HCT116 (cell line): ENCODE data around the gene HIVEP3. TPM values are rescaled to one million over a fixed set of nuclear protein-coding genes. Genes with fewer than 3 reads are reported as not detected.

Experiments
- ATAC-seq: fragments of 200-7000 bp; cut with Tn5 transposase; 2 replicates; pipeline ENCODE4 v1.9.1; 2020; ENCODE audit warnings: mild to moderate bottlenecking, moderate library complexity
- BruUV-seq: library from RNA; stranded (reverse); fragments of 400-500 nt; replicated peaks from 2 replicates; lab custom pipeline; 2021; lab: Mats Ljungman, UMichigan
- CTCF ChIA-PET: fragments of 300-600 bp; sonication (Branson Sonifier 250); formaldehyde crosslinking; loops from one replicate; lab custom pipeline; 2021; ENCODE audit warnings: antibody characterized with exemption; lab: Charles Lee
- POLR2A ChIA-PET: fragments of 300-600, 350-600 bp; sonication (Branson Sonifier 250); formaldehyde crosslinking; loops from one replicate; lab custom pipeline; 2021; ENCODE audit warnings: antibody characterized with exemption; lab: Charles Lee
- RAD21 ChIA-PET, 2 experiments: fragments of 300-600 bp; sonication (Branson Sonifier 250); formaldehyde crosslinking; loops; one replicate each; lab custom pipeline; 2023; ENCODE audit warnings: low total read pairs in 2 of 2; ENCODE audit not compliant: uncharacterized antibody in 2 of 2, unreplicated experiment in 2 of 2, low non-redundant PET in 1 of 2; lab: Charles Lee
- DNase-seq: peaks from one replicate; pipeline ENCODE4 v3.0.0-alpha.2; 2010; ENCODE audit warnings: low read depth, low spot score
- H2AFZ ChIP-seq: fragments of 200-600 bp; shearing (Covaris generic), sonication (generic); 2 replicates; pipeline ENCODE4 v1.6.1; 2017; ENCODE audit warnings: low read depth, mixed run types, mixed read lengths, antibody characterized with exemption, low read length; ENCODE audit not compliant: poor library complexity, severe bottlenecking
- H3K27ac ChIP-seq: 2 replicates; pipeline ENCODE4 v1.5.1; 2012; ENCODE audit warnings: low read depth, low read length
- H3K27me3 ChIP-seq: fragments of 200-600 bp; sonication (generic); 2 replicates; pipeline ENCODE4 v1.6.1; 2016; ENCODE audit warnings: mixed run types, low read length, mixed read lengths; ENCODE audit not compliant: insufficient read depth
- H3K36me3 ChIP-seq, 2 experiments: fragments of 200-500 bp in 1 of 2; fragments of 200-600 bp in 1 of 2; sonication (Bioruptor generic) in 1 of 2; sonication (generic) in 1 of 2; 2 replicates each; pipeline versions ENCODE4 v1.5.1 to v1.6.1; 2014 to 2016; ENCODE audit warnings: low read length in 2 of 2, inconsistent platforms in 1 of 2, mixed read lengths in 1 of 2, mixed run types in 1 of 2; ENCODE audit not compliant: insufficient read depth in 2 of 2, control insufficient read depth in 1 of 2
- H3K4me1 ChIP-seq, 2 experiments: fragments of 200-600 bp in 1 of 2; sonication (generic) in 1 of 2; 2 replicates each; pipeline versions ENCODE4 v1.5.1 to v1.6.1; 2012 to 2017; ENCODE audit warnings: low read length in 2 of 2, inconsistent platforms in 1 of 2, mild to moderate bottlenecking in 1 of 2, mixed read lengths in 1 of 2, mixed run types in 1 of 2, moderate library complexity in 1 of 2; ENCODE audit not compliant: insufficient read depth in 2 of 2, control insufficient read depth in 1 of 2
- H3K4me2 ChIP-seq: fragments of 200-600 bp; sonication (generic); 2 replicates; pipeline ENCODE4 v1.6.1; 2017; ENCODE audit warnings: mixed run types, low read length, mixed read lengths
- H3K4me3 ChIP-seq, 2 experiments: fragments of 200-600 bp in 1 of 2; sonication (generic) in 1 of 2; replicated peaks in 1 of 2; 2 replicates each; pipeline ENCODE4 v1.5.1; 2011 to 2016; ENCODE audit warnings: low read length in 2 of 2, control low read depth in 1 of 2, low read depth in 1 of 2, mild to moderate bottlenecking in 1 of 2, mixed read lengths in 1 of 2, mixed run types in 1 of 2
- H3K79me2 ChIP-seq: fragments of 200-600 bp; sonication (generic); 2 replicates; pipeline ENCODE4 v1.6.1; 2017; ENCODE audit warnings: mild to moderate bottlenecking, mixed run types, low read length, moderate library complexity, mixed read lengths; ENCODE audit not compliant: insufficient read depth
- H3K9ac ChIP-seq: fragments of 200-600 bp; sonication (generic); 2 replicates; pipeline ENCODE4 v1.6.1; 2016; ENCODE audit warnings: low read length, mixed read lengths
- H3K9me2 ChIP-seq: fragments of 200-600 bp; sonication (generic), shearing (Covaris generic); 2 replicates; pipeline ENCODE4 v1.6.1; 2017; ENCODE audit warnings: mixed run types, mild to moderate bottlenecking, moderate library complexity; ENCODE audit not compliant: insufficient read depth
- H3K9me3 ChIP-seq, 2 experiments: fragments of 200-500 bp in 1 of 2; fragments of 200-600 bp in 1 of 2; sonication (Bioruptor generic) in 1 of 2; sonication (generic) in 1 of 2; 2 replicates each; pipeline ENCODE4 v1.6.1; 2014 to 2017; ENCODE audit warnings: low read length in 2 of 2, mixed read lengths in 2 of 2, inconsistent platforms in 1 of 2, low read depth in 1 of 2, mild to moderate bottlenecking in 1 of 2, mixed run types in 1 of 2, moderate library complexity in 1 of 2; ENCODE audit not compliant: control insufficient read depth in 1 of 2, insufficient read depth in 1 of 2
- H4K20me1 ChIP-seq: fragments of 200-600 bp; sonication (generic), shearing (Covaris generic); 2 replicates; pipeline ENCODE4 v1.6.1; 2017; ENCODE audit warnings: mixed run types, mild to moderate bottlenecking, moderate library complexity; ENCODE audit not compliant: insufficient read depth
- CEBPB ChIP-seq: IDR thresholded peaks from 2 replicates; pipeline ENCODE4 v1.6.1; 2012; ENCODE audit warnings: low read depth
- EGR1 ChIP-seq: IDR thresholded peaks from 2 replicates; pipeline ENCODE4 v1.6.1; 2012; ENCODE audit warnings: low read depth
- ELF1 ChIP-seq: IDR thresholded peaks from 2 replicates; pipeline ENCODE4 v1.6.1; 2012; ENCODE audit warnings: low read depth, borderline replicate concordance
- EZH2 ChIP-seq: fragments of 200-600 bp; sonication (generic); IDR thresholded peaks from 2 replicates; pipeline ENCODE4 v1.6.1; 2017; ENCODE audit warnings: antibody characterized with exemption, mixed run types
- EZH2phosphoT487 ChIP-seq: fragments of 200-600 bp; IDR thresholded peaks from 2 replicates; pipeline ENCODE4 v1.6.1; 2018; ENCODE audit warnings: antibody characterized with exemption, borderline replicate concordance
- JUND ChIP-seq: IDR thresholded peaks from 2 replicates; pipeline ENCODE4 v1.6.1; 2012
- RAD21 ChIP-seq: IDR thresholded peaks from 2 replicates; pipeline ENCODE4 v1.6.1; 2012; ENCODE audit warnings: low read depth, mild to moderate bottlenecking
- SIN3A ChIP-seq: IDR thresholded peaks from 2 replicates; pipeline ENCODE4 v1.6.1; 2012; ENCODE audit warnings: low read depth
- SP1 ChIP-seq: IDR thresholded peaks from 2 replicates; pipeline ENCODE4 v1.6.1; 2012; ENCODE audit warnings: low read depth
- SRF ChIP-seq: IDR thresholded peaks from 2 replicates; pipeline ENCODE4 v1.6.1; 2012; ENCODE audit warnings: low read depth
- TCF7L2 ChIP-seq: IDR thresholded peaks from 2 replicates; pipeline ENCODE4 v1.7.0; 2011; ENCODE audit warnings: borderline replicate concordance, inconsistent platforms; ENCODE audit not compliant: insufficient read depth, insufficient read length; ENCODE audit errors: extremely low read depth
- YY1 ChIP-seq: IDR thresholded peaks from 2 replicates; pipeline ENCODE4 v1.6.1; 2011; ENCODE audit warnings: low read length, low read depth, moderate library complexity, mild to moderate bottlenecking; ENCODE audit not compliant: insufficient replicate concordance; ENCODE audit errors: extremely low read depth
- ZFX ChIP-seq: fragments of 450-650 bp; IDR thresholded peaks from 2 replicates; pipeline ENCODE4 v1.6.1; 2017
- ZNF274 ChIP-seq: fragments of 200-500 bp; sonication (Bioruptor generic); IDR thresholded peaks from 2 replicates; pipeline ENCODE4 v1.6.1; 2014; ENCODE audit warnings: mild to moderate bottlenecking, low read depth, low read length, inconsistent platforms
- intact Hi-C: fragments of 100-400 bp; cut with micrococcal nuclease; formaldehyde crosslinking; loops from 2 replicates; pipeline ENCODE4 v1.10.0; 2022
- total RNA-seq: library from RNA; stranded (reverse); gene quantifications from one replicate; pipeline ENCODE4 v1.2.1, GENCODE V29; 2021; ENCODE audit not compliant: unreplicated experiment
- TF ChIP-seq, protein P1 (sequence below): IDR thresholded peaks from 2 replicates; pipeline ENCODE4 v1.6.1; 2012
- TF ChIP-seq, protein P2 (sequence below): IDR thresholded peaks from 2 replicates; pipeline ENCODE4 v1.6.1; 2011; ENCODE audit warnings: mild to moderate bottlenecking, low read length, moderate library complexity; ENCODE audit not compliant: insufficient replicate concordance; ENCODE audit errors: extremely low read depth
- TF ChIP-seq, protein P3 (sequence below), 3 experiments: fragments of 200-600 bp in 1 of 3; sonication (generic) in 1 of 3; IDR thresholded peaks in 2 of 3; conservative IDR thresholded peaks in 1 of 3; 2 replicates each; pipeline ENCODE4 v1.5.1; 2012 to 2017; ENCODE audit warnings: low read depth in 2 of 3, low read length in 2 of 3, antibody characterized with exemption in 1 of 3, borderline replicate concordance in 1 of 3, control low read depth in 1 of 3, mild to moderate bottlenecking in 1 of 3, mixed read lengths in 1 of 3, mixed run types in 1 of 3, moderate library complexity in 1 of 3; ENCODE audit not compliant: insufficient read depth in 1 of 3

Gene HIVEP3
- total RNA-seq, 1 experiment from 2014 or later: 7.1 TPM

DNA sequence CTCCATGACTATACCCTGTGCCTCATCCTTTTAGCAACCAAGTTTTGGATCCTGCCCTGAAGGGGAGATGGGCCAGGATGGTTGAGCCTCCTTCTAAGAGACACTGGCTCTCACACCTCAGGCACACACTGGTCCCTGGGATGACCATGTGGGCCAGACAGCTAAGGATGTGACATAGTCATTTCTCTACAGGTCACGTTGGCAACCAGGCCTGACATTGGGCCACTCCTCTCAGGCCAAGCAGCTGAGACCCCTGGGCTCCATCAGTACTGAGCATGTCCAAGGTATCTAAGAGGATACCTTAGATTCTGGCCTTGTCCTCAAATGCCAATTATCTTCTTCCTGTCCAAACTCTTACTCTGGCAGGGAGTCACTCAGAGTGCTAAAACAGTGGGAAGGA is 238.7 kb downstream of the HIVEP3 start:
- H3K27ac ChIP-seq: no peak overlapping the region
- H3K4me2 ChIP-seq: no peak overlapping the region
- DNase-seq: no peak
- no peak overlapping the region for H3K9ac ChIP-seq
- H3K9me2 ChIP-seq: no peaks in the 10 kb centered on the region
- no peak overlapping the region for H2AFZ ChIP-seq
- no peaks in the 10 kb centered on the region for H3K9me3 ChIP-seq
- H3K4me3 ChIP-seq: no peak overlapping the region
- ATAC-seq: no peak
- no peaks in the 10 kb centered on the region for H4K20me1 ChIP-seq
- no TSS peak for BruUV-seq
- intact Hi-C loops: no loop called here
- no peaks in the 10 kb centered on the region for H3K36me3 ChIP-seq
- ChIA-PET RAD21 (no interaction called here), POLR2A (no interaction called here)
- no peaks in the 10 kb centered on the region for H3K79me2 ChIP-seq
- H3K4me1 ChIP-seq: peaks cover 11 to 30% of the 10 kb centered on the region in 2 experiments
- TF ChIP-seq CEBPB (no peak), YY1 (no peak), EZH2phosphoT487 (no peak)
- TF ChIP-seq, protein P1, sequence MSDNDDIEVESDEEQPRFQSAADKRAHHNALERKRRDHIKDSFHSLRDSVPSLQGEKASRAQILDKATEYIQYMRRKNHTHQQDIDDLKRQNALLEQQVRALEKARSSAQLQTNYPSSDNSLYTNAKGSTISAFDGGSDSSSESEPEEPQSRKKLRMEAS: no peak
- TF ChIP-seq, all 23 proteins: peak for 0
- no peaks in the 10 kb centered on the region for H3K27me3 ChIP-seq
- CTCF ChIA-PET: no interaction called here

DNA sequence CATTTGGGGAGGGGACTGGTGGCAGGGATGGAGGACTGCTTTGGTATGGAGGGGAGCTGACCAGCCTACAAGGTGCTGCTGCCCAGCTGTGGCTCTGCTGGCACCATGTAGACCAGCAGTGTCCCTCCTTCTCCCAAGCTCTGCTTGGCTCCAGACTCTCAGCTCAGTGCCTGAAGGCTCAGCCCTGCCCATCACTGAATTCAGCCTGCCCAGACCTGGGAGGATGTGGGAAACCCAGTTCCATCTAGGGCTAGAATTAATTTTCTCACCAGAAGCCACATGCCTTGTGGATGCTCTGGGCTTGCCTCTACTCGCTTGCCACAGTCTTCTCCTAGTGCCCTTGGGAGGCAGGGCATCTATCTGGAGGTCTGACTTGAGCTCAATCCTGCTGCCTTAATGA is 239.2 kb downstream of the HIVEP3 start:
- Histone ChIP-seq H3K79me2 (no peaks in the 10 kb centered on the region), H3K4me1 (peaks cover 10 to 25% of the 10 kb centered on the region in 2 experiments), H3K9ac (no peak overlapping the region), H2AFZ (no peak overlapping the region), H3K9me2 (no peaks in the 10 kb centered on the region), H3K4me2 (no peak overlapping the region), H3K4me3 (no peak overlapping the region), H3K27me3 (no peaks in the 10 kb centered on the region), H3K36me3 (no peaks in the 10 kb centered on the region), H3K27ac (no peak overlapping the region), H3K9me3 (no peaks in the 10 kb centered on the region), H4K20me1 (no peaks in the 10 kb centered on the region)
- RAD21 ChIA-PET: no interaction called here
- DNase-seq (no peak), ATAC-seq (no peak)
- BruUV-seq: no TSS peak
- intact Hi-C loops: no loop called here
- CTCF ChIA-PET: no interaction called here
- POLR2A ChIA-PET: no interaction called here
- TF ChIP-seq ZNF274 (no peak), JUND (no peak), SRF (no peak), ELF1 (no peak), SIN3A (no peak), TCF7L2 (no peak), ZFX (no peak), EGR1 (no peak), SP1 (no peak), RAD21 (no peak), EZH2 (no peak)
- TF ChIP-seq, protein P2, sequence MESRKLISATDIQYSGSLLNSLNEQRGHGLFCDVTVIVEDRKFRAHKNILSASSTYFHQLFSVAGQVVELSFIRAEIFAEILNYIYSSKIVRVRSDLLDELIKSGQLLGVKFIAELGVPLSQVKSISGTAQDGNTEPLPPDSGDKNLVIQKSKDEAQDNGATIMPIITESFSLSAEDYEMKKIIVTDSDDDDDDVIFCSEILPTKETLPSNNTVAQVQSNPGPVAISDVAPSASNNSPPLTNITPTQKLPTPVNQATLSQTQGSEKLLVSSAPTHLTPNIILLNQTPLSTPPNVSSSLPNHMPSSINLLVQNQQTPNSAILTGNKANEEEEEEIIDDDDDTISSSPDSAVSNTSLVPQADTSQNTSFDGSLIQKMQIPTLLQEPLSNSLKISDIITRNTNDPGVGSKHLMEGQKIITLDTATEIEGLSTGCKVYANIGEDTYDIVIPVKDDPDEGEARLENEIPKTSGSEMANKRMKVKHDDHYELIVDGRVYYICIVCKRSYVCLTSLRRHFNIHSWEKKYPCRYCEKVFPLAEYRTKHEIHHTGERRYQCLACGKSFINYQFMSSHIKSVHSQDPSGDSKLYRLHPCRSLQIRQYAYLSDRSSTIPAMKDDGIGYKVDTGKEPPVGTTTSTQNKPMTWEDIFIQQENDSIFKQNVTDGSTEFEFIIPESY: no peak
- TF ChIP-seq, protein P3, sequence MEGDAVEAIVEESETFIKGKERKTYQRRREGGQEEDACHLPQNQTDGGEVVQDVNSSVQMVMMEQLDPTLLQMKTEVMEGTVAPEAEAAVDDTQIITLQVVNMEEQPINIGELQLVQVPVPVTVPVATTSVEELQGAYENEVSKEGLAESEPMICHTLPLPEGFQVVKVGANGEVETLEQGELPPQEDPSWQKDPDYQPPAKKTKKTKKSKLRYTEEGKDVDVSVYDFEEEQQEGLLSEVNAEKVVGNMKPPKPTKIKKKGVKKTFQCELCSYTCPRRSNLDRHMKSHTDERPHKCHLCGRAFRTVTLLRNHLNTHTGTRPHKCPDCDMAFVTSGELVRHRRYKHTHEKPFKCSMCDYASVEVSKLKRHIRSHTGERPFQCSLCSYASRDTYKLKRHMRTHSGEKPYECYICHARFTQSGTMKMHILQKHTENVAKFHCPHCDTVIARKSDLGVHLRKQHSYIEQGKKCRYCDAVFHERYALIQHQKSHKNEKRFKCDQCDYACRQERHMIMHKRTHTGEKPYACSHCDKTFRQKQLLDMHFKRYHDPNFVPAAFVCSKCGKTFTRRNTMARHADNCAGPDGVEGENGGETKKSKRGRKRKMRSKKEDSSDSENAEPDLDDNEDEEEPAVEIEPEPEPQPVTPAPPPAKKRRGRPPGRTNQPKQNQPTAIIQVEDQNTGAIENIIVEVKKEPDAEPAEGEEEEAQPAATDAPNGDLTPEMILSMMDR (IDR thresholded peaks at IDR 0.05 in 2 of 3, conservative IDR thresholded peaks at IDR 0.05 in 1 of 3; ENCODE audit: borderline replicate concordance in 1 of 3, insufficient read depth in 1 of 3, low read depth in 2 of 3, low read length in 2 of 3): no peak
- TF ChIP-seq, protein P1: no peak
